Endothelial cell (in vitro differentiated cells): ENCODE measurements around the gene NKAIN4. TPM values are rescaled to one million over a fixed set of nuclear protein-coding genes. Genes with fewer than 3 reads are reported as not detected.

Source experiments
- DNase-seq: peaks from one replicate; pipeline ENCODE4 v3.0.0; 2021; ENCODE audit warnings: low spot score
- H3K27ac Mint-ChIP-seq: one replicate; pipeline ENCODE4 v1.8.0; 2021; ENCODE audit warnings: mixed read lengths, inconsistent platforms; ENCODE audit not compliant: unreplicated experiment
- H3K27me3 Mint-ChIP-seq: one replicate; pipeline ENCODE4 v1.8.0; 2021; ENCODE audit warnings: mild to moderate bottlenecking, moderate library complexity, mixed read lengths, inconsistent platforms; ENCODE audit not compliant: unreplicated experiment
- H3K36me3 Mint-ChIP-seq: one replicate; pipeline ENCODE4 v1.8.0; 2021; ENCODE audit warnings: mild to moderate bottlenecking, low read depth, mixed read lengths, inconsistent platforms; ENCODE audit not compliant: unreplicated experiment
- H3K4me1 Mint-ChIP-seq: one replicate; pipeline ENCODE4 v1.8.0; 2021; ENCODE audit warnings: mild to moderate bottlenecking, mixed read lengths, inconsistent platforms; ENCODE audit not compliant: unreplicated experiment
- H3K4me3 Mint-ChIP-seq: one replicate; pipeline ENCODE4 v1.8.0; 2021; ENCODE audit warnings: mild to moderate bottlenecking, mixed read lengths, inconsistent platforms; ENCODE audit not compliant: unreplicated experiment
- H3K9me3 Mint-ChIP-seq: one replicate; pipeline ENCODE4 v1.8.0; 2021; ENCODE audit warnings: mixed read lengths, inconsistent platforms; ENCODE audit not compliant: unreplicated experiment
- CTCF ChIP-seq: fragments of 200-600 bp; sonication (generic); IDR thresholded peaks from one replicate; pipeline ENCODE4 v1.5.0; 2021; ENCODE audit warnings: antibody characterized with exemption; ENCODE audit not compliant: unreplicated experiment
- total RNA-seq: library from RNA; stranded (reverse); fragmentation: NEBNext Ultra II Directional; extraction: Animal tissue kit (Norgen Biotek cat#: 25700); gene quantifications from one replicate; pipeline ENCODE4 v1.2.1, GENCODE V29; 2021; ENCODE audit not compliant: unreplicated experiment

NKAIN4 gene
- total RNA-seq, 1 donor from 2014 or later: 3.3 TPM

- Mint-ChIP-seq H3K27ac (no peak overlapping the region), H3K4me3 (peak overlapping the region; percentile 15), H3K36me3 (no peaks in the 10 kb centered on the region), H3K27me3 (peaks cover 11% of the 10 kb centered on the region), H3K9me3 (no peaks in the 10 kb centered on the region), H3K4me1 (peaks cover 6% of the 10 kb centered on the region)
- no peak for DNase-seq
- TF ChIP-seq CTCF: no peak
Measured at GRCh38 chr20:63268256-63268655, 14.0 kb upstream of the NKAIN4 start.

- Mint-ChIP-seq H3K27me3 (peaks cover 10% of the 10 kb centered on the region), H3K27ac (peak overlapping the region; percentile 38), H3K4me1 (peaks cover 8% of the 10 kb centered on the region), H3K36me3 (no peaks in the 10 kb centered on the region), H3K4me3 (peak overlapping the region; percentile 15), H3K9me3 (no peaks in the 10 kb centered on the region)
- DNase-seq: no peak
- no peak for TF ChIP-seq CTCF
Measured at GRCh38 chr20:63267691-63268090, 13.4 kb upstream of the NKAIN4 start.

DNA sequence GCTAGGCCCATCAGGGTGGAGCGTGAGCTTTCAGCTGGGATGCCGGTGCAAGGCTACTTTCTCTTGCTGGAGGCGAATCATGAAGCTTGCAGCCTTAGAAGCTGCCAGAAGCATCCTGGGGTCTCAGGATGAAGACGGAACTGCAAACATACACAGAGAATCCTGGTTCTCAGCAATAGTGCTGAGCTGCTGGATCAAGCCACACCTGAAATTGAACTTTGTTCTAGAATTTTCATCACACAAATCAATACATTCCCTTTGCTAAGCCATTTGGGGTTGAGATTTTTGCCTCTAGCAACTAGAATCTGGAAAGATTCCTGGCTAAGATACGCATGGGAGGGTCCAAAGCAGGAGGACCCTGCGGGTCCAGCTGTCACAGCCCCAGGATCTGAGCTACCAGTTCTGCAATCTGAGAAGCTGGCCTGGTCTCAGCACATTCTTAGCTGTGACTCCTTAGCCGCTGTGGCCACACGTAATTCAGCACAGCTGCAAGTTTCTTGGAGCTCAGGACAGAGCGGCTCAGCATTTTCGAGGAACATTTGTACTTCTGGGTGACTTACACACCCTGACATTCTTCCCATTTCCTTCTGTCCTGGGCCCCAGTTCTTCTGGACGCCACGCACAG lies 11.7 kb upstream of the NKAIN4 start:
- Mint-ChIP-seq H3K36me3 (no peaks in the 10 kb centered on the region), H3K27ac (no peak overlapping the region), H3K4me3 (no peak overlapping the region), H3K27me3 (peaks cover 5% of the 10 kb centered on the region), H3K9me3 (no peaks in the 10 kb centered on the region), H3K4me1 (peaks cover 12% of the 10 kb centered on the region)
- TF ChIP-seq CTCF: no peak
- DNase-seq: no peak

- Mint-ChIP-seq H3K4me3 (peak overlapping the region; percentile 74), H3K27ac (peak overlapping the region; percentile 57), H3K27me3 (peaks cover 5% of the 10 kb centered on the region), H3K36me3 (no peaks in the 10 kb centered on the region), H3K4me1 (peaks cover 13% of the 10 kb centered on the region), H3K9me3 (no peaks in the 10 kb centered on the region)
- DNase-seq: no peak
- TF ChIP-seq CTCF: no peak
Measured at GRCh38 chr20:63264519-63264918, 10.3 kb upstream of the NKAIN4 start.

DNA sequence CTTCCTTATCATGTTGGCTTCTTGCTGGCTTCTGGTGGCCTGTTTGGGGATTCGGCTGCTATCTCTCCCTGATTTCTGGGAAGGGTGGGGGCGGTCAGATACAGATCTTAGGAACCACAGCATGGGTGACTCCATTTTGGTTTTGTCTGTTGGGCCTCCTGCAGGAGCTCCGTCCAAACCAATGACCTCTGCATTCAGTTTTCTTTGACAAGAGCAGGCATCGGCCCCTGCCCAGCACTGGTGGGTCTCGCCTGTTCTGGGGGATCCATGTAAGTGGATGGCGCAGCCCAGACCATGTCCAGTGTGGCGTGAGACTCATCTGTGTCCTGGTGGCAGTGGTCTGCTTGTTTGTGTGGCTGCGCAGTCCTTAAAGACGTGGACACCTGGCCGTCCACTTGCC lies 9.7 kb upstream of the NKAIN4 start:
- H3K9me3 Mint-ChIP-seq: no peaks in the 10 kb centered on the region
- peaks cover 18% of the 10 kb centered on the region for H3K4me1 Mint-ChIP-seq
- no peak for TF ChIP-seq CTCF
- H3K36me3 Mint-ChIP-seq: no peaks in the 10 kb centered on the region
- H3K27ac Mint-ChIP-seq: no peak overlapping the region
- no peak for DNase-seq
- H3K27me3 Mint-ChIP-seq: peaks cover 5% of the 10 kb centered on the region
- H3K4me3 Mint-ChIP-seq: no peak overlapping the region
